GM19239 (cell line): ENCODE results near the gene CYP4F11.
"Not testable (repeated sequence)": the region's sequence is repeated elsewhere in the genome, so short reads cannot be mapped to it uniquely, and the experiment has no call there.

Experiments used
- DNase-seq: peaks from one replicate; pipeline ENCODE4 v3.0.0; 2011; ENCODE audit warnings: low spot score; ENCODE audit not compliant: insufficient read length
- FAIRE-seq: peaks from 2 replicates; lab custom pipeline; 2011; peaks lifted over from hg19 to GRCh38; lab: Jason Lieb, UNC

The CYP4F11 gene

GRCh38 chr19:15926484-15926883 lies 7.8 kb downstream of the CYP4F11 start:
- DNase-seq (no peak), FAIRE-seq (no peak)

DNA sequence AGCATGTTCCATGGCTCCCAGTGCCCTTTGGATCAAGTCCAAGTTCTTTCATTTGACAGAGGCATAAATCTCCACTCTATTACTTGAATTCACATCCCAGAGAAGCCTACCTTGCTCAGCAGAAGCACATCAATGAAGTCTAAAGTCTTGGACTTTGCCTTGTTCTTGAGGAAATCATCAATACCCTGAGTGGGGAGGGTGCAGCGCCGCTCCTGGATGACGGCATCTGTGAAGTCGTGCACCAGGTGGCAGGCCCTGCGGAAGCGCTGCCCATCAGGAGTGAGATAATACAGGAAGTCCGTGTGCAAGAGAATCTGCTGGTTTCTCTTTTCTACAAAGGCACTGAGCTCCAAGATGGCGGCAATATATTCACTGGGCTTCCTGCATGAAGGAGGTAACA lies 10.6 kb downstream of the CYP4F11 start:
- DNase-seq (no peak), FAIRE-seq (no peak)

DNA sequence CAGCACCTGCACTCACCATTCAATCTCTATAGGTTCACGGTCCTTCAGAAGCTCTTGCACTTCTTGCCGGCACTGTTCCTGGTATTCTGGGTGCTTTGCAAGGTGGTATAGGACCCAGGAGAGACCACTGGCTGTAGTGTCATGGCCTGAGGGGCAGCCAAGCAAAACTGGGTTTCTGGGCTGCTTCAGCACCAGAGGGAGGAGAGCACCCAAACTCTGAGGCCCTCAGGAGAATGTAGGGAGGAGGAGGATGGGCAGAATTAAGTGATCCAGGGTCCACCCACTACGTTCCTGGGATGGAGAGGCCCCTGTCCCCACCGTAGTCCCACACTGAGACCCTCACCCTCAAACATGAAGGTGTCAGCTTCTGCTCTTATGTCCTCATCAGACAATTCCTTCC lies 12.3 kb downstream of the CYP4F11 start:
- FAIRE-seq (no peak), DNase-seq (no peak)

GRCh38 chr19:15919243-15919642 lies 15.1 kb downstream of the CYP4F11 start:
- DNase-seq, result no peak

DNA sequence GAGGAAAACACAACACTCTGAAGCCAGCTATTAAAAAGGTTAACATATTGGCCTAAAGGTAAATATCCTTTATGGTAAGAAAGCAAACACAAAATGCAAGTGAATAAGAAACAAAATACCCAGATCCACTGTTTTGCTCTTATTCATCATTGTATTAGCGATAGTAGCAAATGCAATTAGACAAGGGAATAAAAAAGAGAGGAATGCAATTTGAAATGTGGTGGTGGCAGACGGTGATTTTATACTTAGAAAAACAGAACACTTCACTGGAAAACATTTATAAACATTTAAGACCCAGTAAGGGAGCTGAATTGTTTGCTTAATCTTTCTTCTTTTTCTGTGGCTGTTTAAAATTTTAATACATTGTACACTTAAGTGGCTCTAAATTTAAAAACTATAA lies 19.2 kb downstream of the CYP4F11 start:
- FAIRE-seq, result no peak
- no peak for DNase-seq

More at GRCh38 chr19:15919243-15919642, 15.1 kb downstream of the CYP4F11 start:
- FAIRE-seq, result no peak

GRCh38 chr19:15913830-15914229 lies 20.5 kb downstream of the CYP4F11 start:
- DNase-seq (no peak), FAIRE-seq (no peak)

GRCh38 chr19:15913384-15913783 lies 20.9 kb downstream of the CYP4F11 start:
- DNase-seq (no peak), FAIRE-seq (no peak)

GRCh38 chr19:15911599-15912235 lies 22.6 kb downstream of the CYP4F11 start:
- DNase-seq (no peak), FAIRE-seq (no peak)

- DNase-seq (no peak), FAIRE-seq (no peak)
Observed at GRCh38 chr19:15905026-15905425, 29.3 kb downstream of the CYP4F11 start.

- DNase-seq, FAIRE-seq: not testable (repeated sequence)
Observed at GRCh38 chr19:15902898-15903297, 31.4 kb downstream of the CYP4F11 start.

GRCh38 chr19:15902254-15902653 lies 32.1 kb downstream of the CYP4F11 start:
- FAIRE-seq (no peak), DNase-seq (no peak)

DNA sequence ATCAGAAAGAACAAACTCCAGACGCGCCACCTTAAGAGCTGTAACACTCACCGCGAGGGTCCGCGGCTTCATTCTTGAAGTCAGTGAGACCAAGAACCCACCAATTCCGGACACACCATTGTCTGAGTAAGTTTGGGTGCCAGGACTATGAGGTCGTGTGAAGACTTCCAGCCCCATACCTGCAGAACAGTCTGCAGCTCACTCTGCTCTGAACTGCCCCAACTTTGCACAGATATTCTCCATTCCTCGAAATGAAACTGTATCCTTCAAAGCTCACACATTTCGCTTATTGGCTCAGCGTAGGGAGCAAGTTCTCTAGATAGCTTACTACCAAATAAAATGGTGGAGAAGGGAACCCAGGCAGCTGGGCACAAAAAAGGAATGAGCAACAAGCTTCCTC lies 33.8 kb downstream of the CYP4F11 start:
- FAIRE-seq, result no peak
- no peak for DNase-seq

GRCh38 chr19:15900032-15900431 lies 34.3 kb downstream of the CYP4F11 start:
- DNase-seq, FAIRE-seq: not testable (repeated sequence)

- not testable (repeated sequence) for FAIRE-seq
Observed at GRCh38 chr19:15899561-15899960, 34.8 kb downstream of the CYP4F11 start.

DNA sequence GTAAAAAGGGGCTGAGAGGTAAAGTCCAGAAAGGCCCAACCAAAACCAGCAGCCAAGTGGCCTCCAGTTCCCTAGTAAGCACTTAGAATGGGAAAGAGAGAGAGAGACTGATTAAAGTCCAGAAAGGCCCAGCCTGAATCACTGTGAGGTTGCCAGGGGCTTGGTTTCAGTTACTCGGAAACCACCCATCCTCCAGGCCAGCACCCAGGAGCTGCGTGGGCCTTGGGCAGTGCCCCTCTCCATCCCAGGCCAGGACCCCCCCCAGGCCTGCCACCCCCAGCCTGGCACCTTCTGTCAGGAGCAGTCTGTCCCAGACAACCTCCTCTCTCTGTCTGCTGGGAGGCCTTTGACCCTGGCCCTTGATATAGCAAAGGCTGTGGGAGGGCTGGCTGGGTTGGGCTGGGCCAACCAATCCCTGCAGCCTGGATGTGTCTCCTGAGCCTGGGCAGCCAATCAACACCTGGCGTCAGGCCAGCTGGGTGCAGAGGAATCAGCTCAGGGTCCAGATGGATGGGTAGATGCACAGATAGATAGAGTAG lies 36.5 kb downstream of the CYP4F11 start, which contains the start of gene CYP4F2:
CYP4F2 (minus strand) TSS at position 337 of the 539 bp plus-strand sequence. CDS start 463 bp downstream, outside the sequence.
- DNase-seq, result no peak
- FAIRE-seq, result no peak

More at GRCh38 chr19:15899561-15899960, 34.8 kb downstream of the CYP4F11 start:
- DNase-seq, result not testable (repeated sequence)

GRCh38 chr19:15897026-15897737 lies 37.1 kb downstream of the CYP4F11 start:
- FAIRE-seq, result no peak
- no peak for DNase-seq

GRCh38 chr19:15895876-15896430 lies 38.4 kb downstream of the CYP4F11 start:
- no peak for FAIRE-seq

GRCh38 chr19:15894359-15894758 lies 40.0 kb downstream of the CYP4F11 start:
- FAIRE-seq, result no peak
- DNase-seq, result no peak

More at GRCh38 chr19:15895876-15896430, 38.4 kb downstream of the CYP4F11 start:
- DNase-seq, result no peak

DNA sequence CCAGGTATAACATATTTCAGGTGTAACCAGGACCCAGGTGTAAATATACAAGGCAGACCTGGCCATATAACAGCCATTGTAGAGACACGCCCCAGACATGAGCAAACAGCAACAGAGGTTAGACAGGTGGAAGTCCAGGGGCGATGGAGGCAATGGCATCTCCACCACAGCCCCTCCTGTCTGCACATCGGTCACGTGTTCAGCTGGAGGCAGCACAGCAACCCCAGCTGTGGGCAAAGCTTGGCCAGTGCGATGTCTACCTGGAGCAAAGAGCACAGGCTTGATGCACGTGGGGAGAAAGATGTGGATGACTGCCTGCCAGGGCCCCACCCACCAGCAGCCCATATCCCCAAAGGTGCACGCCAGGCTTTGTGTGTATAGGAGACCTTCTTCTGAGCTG lies 40.9 kb downstream of the CYP4F11 start:
- DNase-seq (no peak), FAIRE-seq (no peak)

DNA sequence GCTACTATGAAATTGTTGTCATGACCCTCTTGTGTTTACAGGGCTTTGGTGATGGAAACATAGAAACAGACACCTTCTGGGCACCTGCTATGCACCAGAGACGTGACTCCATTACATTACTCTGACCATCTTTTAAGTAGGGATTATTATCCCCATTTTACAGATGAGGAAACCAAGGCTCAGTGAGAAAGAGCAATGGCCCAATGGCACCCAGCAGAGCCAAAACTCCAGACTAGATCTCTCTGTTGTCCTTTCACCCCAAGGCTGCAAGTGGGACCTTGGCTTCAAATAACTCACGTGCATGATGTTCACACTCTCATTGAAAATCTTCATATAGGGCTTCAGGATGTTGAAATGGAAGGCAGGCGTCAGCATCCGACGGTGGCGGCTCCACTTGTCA lies 42.3 kb downstream of the CYP4F11 start:
- FAIRE-seq (no peak), DNase-seq (no peak)

- FAIRE-seq (no peak), DNase-seq (no peak)
Observed at GRCh38 chr19:15891434-15891833, 42.9 kb downstream of the CYP4F11 start.
